Inferior parietal cortex (tissue), 1 donor: ENCODE data around the gene EP400.

Experiments
- DNase-seq: peaks from one replicate; pipeline ENCODE4 v3.0.0-alpha.2; 2016; ENCODE audit errors: extremely low spot score

The EP400 gene

GRCh38 chr12:131949431-131950181 is at the start of gene EP400:
EP400 (plus strand) TSS chr12:131949942; CDS start chr12:131960620, 10,678 bp downstream.
- peak; percentile 82 for DNase-seq

GRCh38 chr12:131900397-131900796 is 49.3 kb upstream of the EP400 start:
- no peak for DNase-seq

- no peak for DNase-seq
Observed at GRCh38 chr12:131901431-131902331, 48.1 kb upstream of the EP400 start.

- no peak for DNase-seq
Observed at GRCh38 chr12:131902332-131903241, 47.2 kb upstream of the EP400 start.

GRCh38 chr12:131903270-131904255 is 46.2 kb upstream of the EP400 start:
- DNase-seq: no peak

GRCh38 chr12:131904346-131904745 is 45.4 kb upstream of the EP400 start:
- no peak for DNase-seq

- DNase-seq: no peak
Observed at GRCh38 chr12:131905081-131905629, 44.6 kb upstream of the EP400 start.

GRCh38 chr12:131905630-131906091 is 44.1 kb upstream of the EP400 start:
- no peak for DNase-seq

- DNase-seq: no peak
Observed at GRCh38 chr12:131907379-131908091, 42.2 kb upstream of the EP400 start.

- no peak for DNase-seq
Observed at GRCh38 chr12:131908092-131909080, 41.4 kb upstream of the EP400 start.

GRCh38 chr12:131909081-131909751 is 40.5 kb upstream of the EP400 start:
- no peak for DNase-seq

- no peak for DNase-seq
Observed at GRCh38 chr12:131909752-131910219, 40.0 kb upstream of the EP400 start.

GRCh38 chr12:131910302-131911027 is 39.3 kb upstream of the EP400 start:
- DNase-seq: no peak

GRCh38 chr12:131911028-131911650 is 38.6 kb upstream of the EP400 start:
- DNase-seq: no peak

GRCh38 chr12:131911851-131912477 is 37.8 kb upstream of the EP400 start:
- DNase-seq: no peak
